RWPE2 (cell line): ENCODE data around the gene ELOA.

Source experiments
- ATAC-seq: fragments of 200-7000 bp; cut with Tn5 transposase; 3 replicates; pipeline ENCODE4 v1.9.1; 2021; ENCODE audit warnings: low read depth
- DNase-seq: peaks from one replicate; pipeline ENCODE4 v3.0.0-alpha.2; 2020; ENCODE audit warnings: low spot score
- H3K27ac ChIP-seq: fragments of 450-650 bp; 2 replicates; pipeline ENCODE4 v1.5.1; 2017; ENCODE audit warnings: mild to moderate bottlenecking; ENCODE audit not compliant: poor library complexity, severe bottlenecking
- H3K27me3 ChIP-seq: fragments of 250-450 bp; sonication (Bioruptor Pico); 2 replicates; pipeline ENCODE4 v1.5.1; 2021; ENCODE audit warnings: mild to moderate bottlenecking, moderate library complexity; ENCODE audit not compliant: insufficient read depth, poor library complexity, severe bottlenecking
- H3K36me3 ChIP-seq: fragments of 250-450 bp; sonication (Bioruptor Pico); 2 replicates; pipeline ENCODE4 v1.5.1; 2020; ENCODE audit warnings: low read depth, mild to moderate bottlenecking, moderate library complexity
- H3K4me1 ChIP-seq: fragments of 250-450 bp; sonication (Bioruptor Pico); 2 replicates; pipeline ENCODE4 v1.5.1; 2021; ENCODE audit warnings: mild to moderate bottlenecking, moderate library complexity; ENCODE audit not compliant: insufficient read depth, poor library complexity, severe bottlenecking
- H3K4me3 ChIP-seq: fragments of 250-450 bp; sonication (Bioruptor Pico); 2 replicates; pipeline ENCODE4 v1.5.1; 2021; ENCODE audit warnings: mild to moderate bottlenecking, moderate library complexity; ENCODE audit not compliant: severe bottlenecking
- H3K9me3 ChIP-seq: fragments of 250-450 bp; sonication (Bioruptor Pico); 2 replicates; pipeline ENCODE4 v1.5.1; 2021; ENCODE audit warnings: mild to moderate bottlenecking, moderate library complexity; ENCODE audit not compliant: severe bottlenecking
- TF ChIP-seq, protein P1 (sequence below): fragments of 450-650 bp; IDR thresholded peaks from one replicate; pipeline ENCODE4 v1.5.1; 2017; ENCODE audit warnings: mild to moderate bottlenecking, moderate library complexity; ENCODE audit not compliant: poor library complexity, severe bottlenecking

ELOA gene

DNA sequence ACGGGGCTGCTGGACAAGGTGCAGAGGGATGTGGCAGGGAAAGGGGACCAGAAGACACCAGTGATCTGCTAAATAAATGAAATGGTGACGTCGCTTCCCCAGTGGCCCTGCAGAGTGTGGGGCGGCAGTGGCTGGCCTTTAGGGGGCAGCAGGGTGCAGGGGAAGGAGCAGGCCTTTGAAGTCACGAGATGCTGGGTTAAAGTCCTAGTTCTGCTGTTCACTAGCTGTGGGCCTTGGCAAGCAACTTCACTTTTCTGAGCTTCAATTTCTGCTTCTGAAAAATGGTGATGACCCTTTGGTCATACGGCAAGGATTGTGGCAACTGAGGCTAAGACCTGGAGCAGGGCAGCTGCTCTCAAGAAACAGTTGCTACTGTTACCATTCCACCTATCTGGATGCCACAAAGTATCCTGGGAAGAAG, 66.5 kb downstream of the ELOA start:
- no peaks in the 10 kb centered on the region for H3K9me3 ChIP-seq
- no peaks in the 10 kb centered on the region for H3K4me1 ChIP-seq
- no peak overlapping the region for H3K4me3 ChIP-seq
- DNase-seq (no peak), ATAC-seq (peak; percentile 75)
- no peaks in the 10 kb centered on the region for H3K27me3 ChIP-seq
- H3K36me3 ChIP-seq = peaks cover 19% of the 10 kb centered on the region
- no peak overlapping the region for H3K27ac ChIP-seq
- TF ChIP-seq, protein P1, sequence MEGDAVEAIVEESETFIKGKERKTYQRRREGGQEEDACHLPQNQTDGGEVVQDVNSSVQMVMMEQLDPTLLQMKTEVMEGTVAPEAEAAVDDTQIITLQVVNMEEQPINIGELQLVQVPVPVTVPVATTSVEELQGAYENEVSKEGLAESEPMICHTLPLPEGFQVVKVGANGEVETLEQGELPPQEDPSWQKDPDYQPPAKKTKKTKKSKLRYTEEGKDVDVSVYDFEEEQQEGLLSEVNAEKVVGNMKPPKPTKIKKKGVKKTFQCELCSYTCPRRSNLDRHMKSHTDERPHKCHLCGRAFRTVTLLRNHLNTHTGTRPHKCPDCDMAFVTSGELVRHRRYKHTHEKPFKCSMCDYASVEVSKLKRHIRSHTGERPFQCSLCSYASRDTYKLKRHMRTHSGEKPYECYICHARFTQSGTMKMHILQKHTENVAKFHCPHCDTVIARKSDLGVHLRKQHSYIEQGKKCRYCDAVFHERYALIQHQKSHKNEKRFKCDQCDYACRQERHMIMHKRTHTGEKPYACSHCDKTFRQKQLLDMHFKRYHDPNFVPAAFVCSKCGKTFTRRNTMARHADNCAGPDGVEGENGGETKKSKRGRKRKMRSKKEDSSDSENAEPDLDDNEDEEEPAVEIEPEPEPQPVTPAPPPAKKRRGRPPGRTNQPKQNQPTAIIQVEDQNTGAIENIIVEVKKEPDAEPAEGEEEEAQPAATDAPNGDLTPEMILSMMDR = peak; percentile 84

DNA sequence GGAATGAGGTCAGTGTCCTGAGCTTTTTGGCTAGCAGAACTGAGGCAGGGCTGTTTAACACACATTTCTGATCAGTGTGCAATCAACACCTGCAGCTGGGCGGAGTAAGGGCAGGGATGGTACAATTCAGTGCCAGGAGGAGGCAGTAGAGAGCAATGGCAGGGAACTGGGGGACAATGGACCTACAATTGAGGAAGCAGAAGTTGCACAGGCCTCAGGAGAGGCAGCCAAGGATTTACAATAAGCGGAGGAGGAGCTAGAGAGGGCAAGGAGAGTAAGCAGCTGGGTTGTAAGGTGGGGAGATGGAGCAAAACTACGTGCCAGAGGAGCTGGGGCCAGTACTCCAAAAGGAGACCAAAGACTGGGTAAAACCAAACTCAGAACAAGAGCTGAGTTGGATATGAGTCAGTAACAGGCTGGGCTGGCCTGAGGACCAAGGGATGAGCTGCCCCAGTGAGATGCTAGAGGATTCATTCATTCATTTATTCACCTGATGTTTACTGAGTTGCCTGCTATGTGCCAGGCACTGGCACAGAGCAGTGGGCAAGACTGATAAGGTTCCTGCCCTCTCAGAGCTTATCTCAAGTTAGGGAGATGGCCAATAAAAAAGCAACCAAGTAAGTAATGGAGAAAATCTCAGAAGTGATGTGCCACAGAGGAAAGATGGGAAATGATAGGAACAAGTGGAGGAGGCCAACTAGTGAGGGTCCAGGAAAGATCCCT, 67.7 kb downstream of the ELOA start:
- peak; percentile 40; the same call in 2 of the 3 replicates for ATAC-seq
- no peaks in the 10 kb centered on the region for H3K4me1 ChIP-seq
- TF ChIP-seq, protein P1 = peak; percentile 14
- no peaks in the 10 kb centered on the region for H3K27me3 ChIP-seq
- H3K27ac ChIP-seq = no peak overlapping the region
- no peak for DNase-seq
- H3K9me3 ChIP-seq = no peaks in the 10 kb centered on the region
- H3K4me3 ChIP-seq = no peak overlapping the region
- H3K36me3 ChIP-seq = peaks cover 24% of the 10 kb centered on the region
